Ascending aorta (tissue), 2 donors: Measurements from ENCODE around the gene SLCO2A1. TPM values are rescaled to one million over a fixed set of nuclear protein-coding genes. Genes with fewer than 3 reads are reported as not detected.

Experiments
- DNase-seq, 2 donors: peaks; one replicate each; pipeline ENCODE4 v3.0.0-alpha.2; 2019; ENCODE audit warnings: low spot score in 2 of 2
- H3K27ac ChIP-seq, 2 donors: fragments of 200-600 bp; sonication (generic); one replicate each; pipeline ENCODE4 v1.5.1; 2016 to 2017; ENCODE audit warnings: mild to moderate bottlenecking in 1 of 2
- H3K27me3 ChIP-seq: fragments of 200-600 bp; sonication (generic); one replicate; pipeline ENCODE4 v1.5.1; 2017
- H3K36me3 ChIP-seq, 2 donors: fragments of 200-600 bp; sonication (generic); one replicate each; pipeline ENCODE4 v1.5.1; 2016
- H3K4me1 ChIP-seq, 2 donors: fragments of 200-600 bp; sonication (generic); one replicate each; pipeline ENCODE4 v1.5.1; 2016 to 2017; ENCODE audit warnings: mild to moderate bottlenecking in 1 of 2
- H3K4me3 ChIP-seq, 2 donors: fragments of 200-600 bp; sonication (generic); one replicate each; pipeline ENCODE4 v1.5.1; 2016 to 2017; ENCODE audit warnings: mild to moderate bottlenecking in 1 of 2
- H3K9me3 ChIP-seq, 2 donors: fragments of 200-600 bp; sonication (generic); one replicate each; pipeline ENCODE4 v1.5.1; 2016
- intact Hi-C: fragments of 100-400 bp; cut with DNase I; formaldehyde crosslinking; loops from one replicate; pipeline ENCODE4 v1.15.1; 2023
- total RNA-seq: library from RNA; depleted of rRNA; stranded (reverse); fragments of >200 nt; gene quantifications from one replicate; pipeline ENCODE4 v1.1.0, GENCODE V29; 2016
- TF ChIP-seq, protein P1 (sequence below), 3 experiments: fragments of 200-600 bp in 2 of 3; fragments of 450-650 bp in 1 of 3; sonication (generic) in 2 of 3; IDR thresholded peaks; one replicate each; pipeline ENCODE4 v1.5.1; 2016 to 2019; ENCODE audit warnings: antibody characterized with exemption in 3 of 3, mild to moderate bottlenecking in 1 of 3, moderate library complexity in 1 of 3

The SLCO2A1 gene
- total RNA-seq, 1 donor from 2014 or later: 111 TPM

DNA sequence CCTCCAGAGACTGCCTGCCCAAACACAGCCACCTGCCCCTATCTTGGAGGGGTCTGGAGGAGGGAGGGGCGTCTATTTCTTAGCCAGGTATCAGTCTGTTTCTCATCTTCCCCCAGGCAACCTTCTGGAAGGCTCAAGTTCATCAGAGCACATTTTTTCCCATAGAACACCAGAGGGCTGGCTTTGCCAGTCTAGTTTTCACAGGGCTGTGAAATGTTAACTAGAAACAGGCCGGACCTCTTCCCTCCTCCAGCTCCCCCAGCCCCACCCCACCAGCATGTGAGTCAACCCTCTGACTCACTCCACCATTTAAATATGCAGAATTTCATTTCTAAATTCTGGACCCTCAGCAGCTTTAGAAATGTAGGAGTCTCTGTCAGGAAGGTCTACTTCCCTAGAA lies 66.9 kb downstream of the SLCO2A1 start:
- Histone ChIP-seq H3K9me3 (no peaks in the 10 kb centered on the region), H3K36me3 (no peaks in the 10 kb centered on the region), H3K27me3 (no peaks in the 10 kb centered on the region), H3K4me3 (no peak overlapping the region), H3K4me1 (no peaks in the 10 kb centered on the region), H3K27ac (no peak overlapping the region)
- intact Hi-C loops: no loop called here
- TF ChIP-seq, protein P1, sequence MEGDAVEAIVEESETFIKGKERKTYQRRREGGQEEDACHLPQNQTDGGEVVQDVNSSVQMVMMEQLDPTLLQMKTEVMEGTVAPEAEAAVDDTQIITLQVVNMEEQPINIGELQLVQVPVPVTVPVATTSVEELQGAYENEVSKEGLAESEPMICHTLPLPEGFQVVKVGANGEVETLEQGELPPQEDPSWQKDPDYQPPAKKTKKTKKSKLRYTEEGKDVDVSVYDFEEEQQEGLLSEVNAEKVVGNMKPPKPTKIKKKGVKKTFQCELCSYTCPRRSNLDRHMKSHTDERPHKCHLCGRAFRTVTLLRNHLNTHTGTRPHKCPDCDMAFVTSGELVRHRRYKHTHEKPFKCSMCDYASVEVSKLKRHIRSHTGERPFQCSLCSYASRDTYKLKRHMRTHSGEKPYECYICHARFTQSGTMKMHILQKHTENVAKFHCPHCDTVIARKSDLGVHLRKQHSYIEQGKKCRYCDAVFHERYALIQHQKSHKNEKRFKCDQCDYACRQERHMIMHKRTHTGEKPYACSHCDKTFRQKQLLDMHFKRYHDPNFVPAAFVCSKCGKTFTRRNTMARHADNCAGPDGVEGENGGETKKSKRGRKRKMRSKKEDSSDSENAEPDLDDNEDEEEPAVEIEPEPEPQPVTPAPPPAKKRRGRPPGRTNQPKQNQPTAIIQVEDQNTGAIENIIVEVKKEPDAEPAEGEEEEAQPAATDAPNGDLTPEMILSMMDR (IDR thresholded peaks at IDR 0.05): no peak
- DNase-seq: no peak

DNA sequence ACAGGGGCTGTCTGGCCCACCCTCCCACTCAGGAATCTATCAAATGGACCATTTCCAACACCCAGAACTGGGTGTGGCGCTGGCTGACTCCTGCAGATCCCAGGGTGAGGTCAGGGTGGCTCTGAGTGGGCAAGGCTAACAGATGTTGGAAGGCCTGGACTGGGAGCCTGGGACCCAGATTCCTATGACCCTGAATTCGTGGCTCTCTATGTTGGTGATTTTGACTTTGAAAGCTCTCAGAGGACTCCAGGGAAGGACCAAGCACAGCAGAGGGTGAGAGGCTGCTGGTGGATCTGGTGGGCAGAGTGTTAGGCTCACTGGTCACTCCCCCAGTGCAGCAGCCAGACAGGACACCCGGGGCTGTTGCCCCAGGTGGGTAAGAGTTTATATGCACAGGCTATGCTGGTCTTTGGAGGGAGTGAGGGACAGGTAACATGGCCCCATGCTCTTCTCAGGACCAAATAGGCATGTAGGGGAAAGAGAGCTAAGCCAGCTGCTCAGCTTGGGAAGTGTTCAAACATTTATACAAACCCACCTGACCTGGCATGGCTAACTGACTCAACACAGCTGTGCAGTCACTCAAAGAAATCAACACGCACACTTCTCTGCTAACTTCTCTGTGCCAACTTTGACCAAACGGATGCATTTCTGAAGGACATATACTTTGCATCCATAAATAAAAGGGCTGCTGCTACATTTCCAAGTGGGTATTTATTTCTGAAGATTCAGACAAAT lies 71.5 kb downstream of the SLCO2A1 start:
- TF ChIP-seq, protein P1 (IDR thresholded peaks at IDR 0.05): no peak
- Histone ChIP-seq H3K27me3 (no peaks in the 10 kb centered on the region), H3K9me3 (no peaks in the 10 kb centered on the region), H3K4me1 (no peaks in the 10 kb centered on the region), H3K36me3 (no peaks in the 10 kb centered on the region), H3K4me3 (no peak overlapping the region), H3K27ac (no peak overlapping the region)
- no peak for DNase-seq
- intact Hi-C loops: no loop called here

DNA sequence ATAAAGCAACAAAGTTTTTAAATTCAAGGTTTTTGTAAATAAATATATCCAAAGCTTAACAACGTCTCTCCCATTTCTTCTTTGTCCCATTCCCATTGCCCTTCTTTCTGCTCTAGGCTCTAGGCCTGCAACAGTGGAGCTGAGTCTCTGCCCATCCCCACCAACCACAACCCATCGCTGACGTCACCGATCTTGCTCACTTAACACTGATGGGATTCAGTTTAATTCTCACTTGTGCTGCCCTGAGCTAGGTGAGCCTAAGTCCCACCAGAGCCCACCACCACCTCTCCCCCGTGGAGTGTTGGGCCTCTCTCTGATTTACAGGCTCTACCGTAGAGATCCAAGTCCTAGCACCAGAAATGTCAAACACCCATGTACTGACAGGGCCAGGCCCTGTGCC lies 72.7 kb downstream of the SLCO2A1 start:
- no peaks in the 10 kb centered on the region for H3K9me3 ChIP-seq
- no peak for DNase-seq
- H3K27ac ChIP-seq: no peak overlapping the region
- TF ChIP-seq, protein P1 (IDR thresholded peaks at IDR 0.05): no peak
- H3K36me3 ChIP-seq: no peaks in the 10 kb centered on the region
- H3K27me3 ChIP-seq: no peaks in the 10 kb centered on the region
- intact Hi-C loops: no loop called here
- no peaks in the 10 kb centered on the region for H3K4me1 ChIP-seq
- H3K4me3 ChIP-seq: no peak overlapping the region

DNA sequence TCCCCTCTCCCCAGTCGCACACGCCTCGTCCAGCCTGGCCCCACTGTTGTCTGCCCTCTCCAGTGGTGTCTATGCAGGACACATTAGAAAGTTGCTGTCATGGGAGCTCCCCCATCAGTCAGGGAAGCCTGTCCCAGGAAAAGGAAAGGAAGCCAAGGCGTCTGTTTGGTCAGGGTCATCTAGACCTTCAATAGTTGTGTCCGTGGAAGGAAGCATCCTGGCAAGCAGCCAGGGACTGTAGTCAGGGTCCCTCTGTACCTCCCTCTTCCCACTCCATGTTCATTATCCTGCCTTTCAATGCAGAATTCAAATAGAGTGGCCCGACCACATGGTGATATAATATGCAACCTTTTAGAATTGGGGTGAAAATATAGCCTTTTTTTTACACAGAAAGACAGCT lies 73.4 kb downstream of the SLCO2A1 start:
- Histone ChIP-seq H3K9me3 (no peaks in the 10 kb centered on the region), H3K4me1 (no peaks in the 10 kb centered on the region), H3K36me3 (no peaks in the 10 kb centered on the region), H3K27me3 (no peaks in the 10 kb centered on the region), H3K27ac (no peak overlapping the region), H3K4me3 (no peak overlapping the region)
- no peak for DNase-seq
- TF ChIP-seq, protein P1 (IDR thresholded peaks at IDR 0.05): no peak
- intact Hi-C loops: no loop called here

DNA sequence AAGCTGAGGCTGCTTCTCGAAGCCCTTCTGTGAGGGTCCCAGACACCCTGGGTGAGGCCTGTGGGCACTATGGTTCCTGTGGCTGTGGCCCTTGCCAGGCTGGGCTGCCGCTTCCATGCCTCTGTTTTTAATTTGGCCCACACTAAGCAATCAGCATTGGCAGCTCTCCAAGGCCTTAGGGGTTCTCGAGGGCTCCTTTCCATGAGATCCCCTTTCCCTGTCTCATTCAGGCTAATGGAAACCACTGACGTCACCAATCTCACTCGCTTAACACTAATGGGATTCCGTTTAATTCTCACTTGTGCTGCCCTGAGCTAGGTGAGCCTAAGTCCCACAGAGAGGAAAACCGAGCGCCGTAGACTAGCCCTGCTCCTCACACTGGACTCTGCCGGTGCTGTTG lies 73.8 kb downstream of the SLCO2A1 start:
- H3K27me3 ChIP-seq: no peaks in the 10 kb centered on the region
- no peak for DNase-seq
- no peak overlapping the region for H3K27ac ChIP-seq
- no peaks in the 10 kb centered on the region for H3K4me1 ChIP-seq
- intact Hi-C loops: no loop called here
- TF ChIP-seq, protein P1 (IDR thresholded peaks at IDR 0.05): no peak
- H3K9me3 ChIP-seq: no peaks in the 10 kb centered on the region
- H3K36me3 ChIP-seq: no peaks in the 10 kb centered on the region
- no peak overlapping the region for H3K4me3 ChIP-seq
